ENCODE data around the gene MTX1. TPM values are rescaled to one million over a fixed set of nuclear protein-coding genes. Genes with fewer than 3 reads are reported as not detected.
A peak's percentile ranks its signal among the peaks of the same experiment; 100 is the strongest.

MTX1 gene
- total and polyA plus RNA-seq, 4 donors = 25.6 to 72.1 (median 58.3) TPM

GRCh38 chr1:155184351-155184811 is 24.1 kb upstream of the MTX1 start:
- Histone ChIP-seq H3K9ac (ENCODE audit: insufficient read depth in 1 of 2, low read length in 2 of 2) (no peak overlapping the region), H3K4me1 (ENCODE audit: control insufficient read depth in 5 of 5, insufficient read depth in 5 of 5, low read length in 5 of 5) (peaks cover 0 to 12% (median 5%) of the 10 kb centered on the region in 5 donors), H3K4me3 (no peak overlapping the region), H3K27me3 (ENCODE audit: control insufficient read depth in 3 of 3, insufficient read depth in 3 of 3, low read length in 2 of 3) (no peaks in the 10 kb centered on the region), H3K27ac (ENCODE audit: low read depth in 1 of 2, low read length in 1 of 2) (peak overlapping the region in 1 of 2 donors; percentile 69), H3K36me3 (ENCODE audit: control insufficient read depth in 4 of 4, insufficient read depth in 4 of 4, low read length in 4 of 4) (no peaks in the 10 kb centered on the region), H3K9me3 (ENCODE audit: control insufficient read depth in 4 of 4, insufficient read depth in 3 of 4, low read length in 3 of 4) (peaks cover 0 to 2% (median 0%) of the 10 kb centered on the region in 4 donors)
- TF ChIP-seq CTCF (IDR thresholded peaks at IDR 0.05; ENCODE audit: control extremely low read depth, extremely low read depth) = no peak
- DNase-seq = no peak
- WGBS, 2 donors = 83 to 91% methylated on average over 4 of the region's 4 CpGs
- ATAC-seq (ENCODE audit: insufficient read depth, low FRiP score) = no peak

GRCh38 chr1:155184835-155185782 is 23.4 kb upstream of the MTX1 start:
- H3K4me3 ChIP-seq = no peak overlapping the region
- peak in 2 of 3 donors; percentile 47 to 55 for DNase-seq
- peaks cover 0 to 12% (median 5%) of the 10 kb centered on the region in 5 donors for H3K4me1 ChIP-seq (ENCODE audit: control insufficient read depth in 5 of 5, insufficient read depth in 5 of 5, low read length in 5 of 5)
- peak; percentile 42 for ATAC-seq (ENCODE audit: insufficient read depth, low FRiP score)
- no peaks in the 10 kb centered on the region for H3K36me3 ChIP-seq (ENCODE audit: control insufficient read depth in 4 of 4, insufficient read depth in 4 of 4, low read length in 4 of 4)
- no peaks in the 10 kb centered on the region for H3K27me3 ChIP-seq (ENCODE audit: control insufficient read depth in 3 of 3, insufficient read depth in 3 of 3, low read length in 2 of 3)
- peak overlapping the region in 1 of 2 donors; percentile 69 for H3K27ac ChIP-seq (ENCODE audit: low read depth in 1 of 2, low read length in 1 of 2)
- H3K9me3 ChIP-seq (ENCODE audit: control insufficient read depth in 4 of 4, insufficient read depth in 3 of 4, low read length in 3 of 4) = peaks cover 0 to 2% (median 0%) of the 10 kb centered on the region in 4 donors
- no peak overlapping the region for H3K9ac ChIP-seq (ENCODE audit: insufficient read depth in 1 of 2, low read length in 2 of 2)
- TF ChIP-seq CTCF (IDR thresholded peaks at IDR 0.05; ENCODE audit: control extremely low read depth, extremely low read depth) = no peak
- WGBS, 2 donors = 49 to 72% methylated on average over 19 to 21 of the region's 21 CpGs

- Histone ChIP-seq H3K27ac (ENCODE audit: low read depth in 1 of 2, low read length in 1 of 2) (peak overlapping the region in 1 of 2 donors; percentile 69), H3K36me3 (ENCODE audit: control insufficient read depth in 4 of 4, insufficient read depth in 4 of 4, low read length in 4 of 4) (no peaks in the 10 kb centered on the region), H3K9ac (ENCODE audit: insufficient read depth in 1 of 2, low read length in 2 of 2) (no peak overlapping the region), H3K4me3 (no peak overlapping the region), H3K9me3 (ENCODE audit: control insufficient read depth in 4 of 4, insufficient read depth in 3 of 4, low read length in 3 of 4) (peaks cover 0 to 2% (median 0%) of the 10 kb centered on the region in 4 donors), H3K27me3 (ENCODE audit: control insufficient read depth in 3 of 3, insufficient read depth in 3 of 3, low read length in 2 of 3) (no peaks in the 10 kb centered on the region), H3K4me1 (ENCODE audit: control insufficient read depth in 5 of 5, insufficient read depth in 5 of 5, low read length in 5 of 5) (peaks cover 0 to 12% (median 5%) of the 10 kb centered on the region in 5 donors)
- TF ChIP-seq CTCF (IDR thresholded peaks at IDR 0.05; ENCODE audit: control extremely low read depth, extremely low read depth) = no peak
- no peak for DNase-seq
- no peak for ATAC-seq (ENCODE audit: insufficient read depth, low FRiP score)
- 65 to 79% methylated on average over 6 of the region's 6 CpGs for WGBS, 2 donors
These were observed 22.8 kb upstream of the MTX1 start for GRCh38 chr1:155185783-155186066.
